ENCODE data around the gene CLSTN2.
A peak's percentile ranks its signal among the peaks of the same experiment; 100 is the strongest.

The CLSTN2 gene

GRCh38 chr3:139935016-139935865 lies at the start of gene CLSTN2:
Gene CLSTN2 (plus strand): TSS chr3:139935185.
- DNase-seq: peak; percentile 84

- no peak for DNase-seq
These were observed 47.6 kb upstream of the CLSTN2 start for GRCh38 chr3:139887431-139887830.

GRCh38 chr3:139888561-139889140 lies 46.3 kb upstream of the CLSTN2 start:
- no peak for DNase-seq

- DNase-seq: no peak
These were observed 41.6 kb upstream of the CLSTN2 start for GRCh38 chr3:139893267-139893962.

- DNase-seq: no peak
These were observed 40.9 kb upstream of the CLSTN2 start for GRCh38 chr3:139893963-139894642.

- no peak for DNase-seq
These were observed 40.4 kb upstream of the CLSTN2 start for GRCh38 chr3:139894643-139894989.

GRCh38 chr3:139897759-139898158 lies 37.2 kb upstream of the CLSTN2 start:
- no peak for DNase-seq

- no peak for DNase-seq
These were observed 28.6 kb upstream of the CLSTN2 start for GRCh38 chr3:139906418-139906817.

GRCh38 chr3:139909811-139910210 lies 25.2 kb upstream of the CLSTN2 start:
- no peak for DNase-seq

- DNase-seq: no peak
These were observed 18.7 kb upstream of the CLSTN2 start for GRCh38 chr3:139916271-139916670.

- DNase-seq: no peak
These were observed 17.7 kb upstream of the CLSTN2 start for GRCh38 chr3:139917226-139917785.

- no peak for DNase-seq
These were observed 6.1 kb upstream of the CLSTN2 start for GRCh38 chr3:139928708-139929505.

GRCh38 chr3:139930211-139930610 lies 4.8 kb upstream of the CLSTN2 start:
- no peak for DNase-seq

GRCh38 chr3:139933766-139934165 lies 1.2 kb upstream of the CLSTN2 start:
- no peak for DNase-seq

- DNase-seq: peak; percentile 76
These were observed 371 bp upstream of the CLSTN2 start for GRCh38 chr3:139934613-139935015.

GRCh38 chr3:139935866-139936817 lies 1.2 kb downstream of the CLSTN2 start:
- DNase-seq: peak; percentile 65

- peak; percentile 54 for DNase-seq
These were observed 2.8 kb downstream of the CLSTN2 start for GRCh38 chr3:139937674-139938279.

GRCh38 chr3:139939681-139940190 lies 4.8 kb downstream of the CLSTN2 start:
- no peak for DNase-seq

GRCh38 chr3:139940622-139941021 lies 5.6 kb downstream of the CLSTN2 start:
- no peak for DNase-seq

- no peak for DNase-seq
These were observed 6.6 kb downstream of the CLSTN2 start for GRCh38 chr3:139941580-139941979.

All from COR-L47 (cell line).